Mucosa of descending colon (tissue), 3 donors: ENCODE data around the gene ABCC9. TPM values are rescaled to one million over a fixed set of nuclear protein-coding genes. Genes with fewer than 3 reads are reported as not detected.
A peak's percentile ranks its signal among the peaks of the same experiment; 100 is the strongest.

Source experiments
- ATAC-seq: fragments of 200-7000 bp; cut with Tn5 transposase; one replicate; pipeline ENCODE4 v1.9.1; 2020; ENCODE audit warnings: mild to moderate bottlenecking, moderate library complexity
- DNase-seq, 3 donors: peaks; one replicate each; pipeline ENCODE4 v3.0.0-alpha.2; 2020
- H3K36me3 ChIP-seq: fragments of 200-600 bp; one replicate; pipeline ENCODE4 v1.8.0; 2021; ENCODE audit warnings: low read depth, mild to moderate bottlenecking
- H3K4me1 ChIP-seq: fragments of 200-600 bp; one replicate; pipeline ENCODE4 v1.8.0; 2021; ENCODE audit warnings: low read depth, mild to moderate bottlenecking
- H3K4me3 ChIP-seq: fragments of 200-600 bp; one replicate; pipeline ENCODE4 v1.8.0; 2021; ENCODE audit warnings: mild to moderate bottlenecking
- H3K9me3 ChIP-seq: fragments of 200-600 bp; one replicate; pipeline ENCODE4 v1.8.0; 2021; ENCODE audit warnings: mild to moderate bottlenecking
- intact Hi-C, 2 donors: fragments of 100-400 bp; cut with DNase I in 1 of 2; cut with micrococcal nuclease in 1 of 2; formaldehyde crosslinking; loops; one replicate each; pipeline versions ENCODE4 v1.11.0 to v1.11.1; 2022; cut with DNase I, micrococcal nuclease
- total RNA-seq, 3 donors: library from RNA; stranded (reverse); fragmentation: NEBNext Ultra II Directional in 2 of 3; extraction: Animal tissue kit (Norgen Biotek cat#: 25700) in 2 of 3; gene quantifications; one replicate each; pipeline versions ENCODE4 v1.2.1 to v1.2.4, GENCODE V29; 2021 to 2023
- TF ChIP-seq, protein P1 (sequence below): fragments of 200-600 bp; IDR thresholded peaks from one replicate; pipeline ENCODE4 v1.8.0; 2022; ENCODE audit warnings: antibody characterized with exemption, mild to moderate bottlenecking
- donor health status: DM: no; HTN: no; CAD: no; lungs with moderate emphysema.
- donor health status: DM: no; HTN: no; CAD: no.
- donor health status: DM: no; HTN: yes; CAD: no.

ABCC9 gene
- total RNA-seq, 3 donors from 2014 or later = 0.67 to 60.6 (median 7.3) TPM

DNA sequence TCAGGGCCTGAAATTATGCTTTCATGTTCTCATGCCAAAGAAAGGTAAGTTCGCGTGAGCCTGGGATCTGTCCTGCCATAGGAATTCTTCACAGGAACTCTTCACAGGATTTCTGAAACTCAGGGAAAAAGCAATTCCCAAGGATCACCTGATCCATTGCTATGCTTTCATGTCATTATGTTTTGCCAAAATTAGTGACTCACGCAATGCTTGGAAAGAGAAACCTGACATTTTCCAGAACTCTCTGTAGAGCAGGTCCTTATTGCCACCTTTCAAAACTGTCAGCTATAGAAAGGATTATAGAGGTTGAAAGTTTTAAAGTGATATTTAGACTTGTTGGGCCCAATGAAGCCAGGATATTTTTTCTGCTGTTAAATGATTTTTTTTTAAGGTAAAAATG, 160.4 kb downstream of the ABCC9 start:
- TF ChIP-seq, protein P1, sequence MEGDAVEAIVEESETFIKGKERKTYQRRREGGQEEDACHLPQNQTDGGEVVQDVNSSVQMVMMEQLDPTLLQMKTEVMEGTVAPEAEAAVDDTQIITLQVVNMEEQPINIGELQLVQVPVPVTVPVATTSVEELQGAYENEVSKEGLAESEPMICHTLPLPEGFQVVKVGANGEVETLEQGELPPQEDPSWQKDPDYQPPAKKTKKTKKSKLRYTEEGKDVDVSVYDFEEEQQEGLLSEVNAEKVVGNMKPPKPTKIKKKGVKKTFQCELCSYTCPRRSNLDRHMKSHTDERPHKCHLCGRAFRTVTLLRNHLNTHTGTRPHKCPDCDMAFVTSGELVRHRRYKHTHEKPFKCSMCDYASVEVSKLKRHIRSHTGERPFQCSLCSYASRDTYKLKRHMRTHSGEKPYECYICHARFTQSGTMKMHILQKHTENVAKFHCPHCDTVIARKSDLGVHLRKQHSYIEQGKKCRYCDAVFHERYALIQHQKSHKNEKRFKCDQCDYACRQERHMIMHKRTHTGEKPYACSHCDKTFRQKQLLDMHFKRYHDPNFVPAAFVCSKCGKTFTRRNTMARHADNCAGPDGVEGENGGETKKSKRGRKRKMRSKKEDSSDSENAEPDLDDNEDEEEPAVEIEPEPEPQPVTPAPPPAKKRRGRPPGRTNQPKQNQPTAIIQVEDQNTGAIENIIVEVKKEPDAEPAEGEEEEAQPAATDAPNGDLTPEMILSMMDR = no peak
- no peak overlapping the region for H3K4me3 ChIP-seq
- intact Hi-C loops = no loop called here
- ATAC-seq = no peak
- H3K4me1 ChIP-seq = no peaks in the 10 kb centered on the region
- no peaks in the 10 kb centered on the region for H3K36me3 ChIP-seq
- no peaks in the 10 kb centered on the region for H3K9me3 ChIP-seq
- DNase-seq = no peak

GRCh38 chr12:21776175-21776574, 165.1 kb downstream of the ABCC9 start:
- ATAC-seq (no peak), DNase-seq (no peak)

GRCh38 chr12:21775133-21775820, 165.9 kb downstream of the ABCC9 start:
- Histone ChIP-seq H3K4me3 (no peak overlapping the region), H3K4me1 (peaks cover 4% of the 10 kb centered on the region), H3K9me3 (no peaks in the 10 kb centered on the region), H3K36me3 (no peaks in the 10 kb centered on the region)
- intact Hi-C loops = no loop called here
- no peak for ATAC-seq
- no peak for DNase-seq
- TF ChIP-seq, protein P1 = no peak

More at GRCh38 chr12:21776175-21776574, 165.1 kb downstream of the ABCC9 start:
- TF ChIP-seq, protein P1 = no peak
- intact Hi-C loops = no loop called here
- H3K4me1 ChIP-seq = peaks cover 4% of the 10 kb centered on the region
- no peaks in the 10 kb centered on the region for H3K36me3 ChIP-seq
- H3K4me3 ChIP-seq = no peak overlapping the region
- no peaks in the 10 kb centered on the region for H3K9me3 ChIP-seq

GRCh38 chr12:21774358-21775132, 166.7 kb downstream of the ABCC9 start, which contains the start of gene KCNJ8:
Gene KCNJ8, minus strand, starts transcription at chr12:21774706. Its CDS starts 1,090 bp downstream, at chr12:21773616.
- TF ChIP-seq, protein P1 = no peak
- H3K9me3 ChIP-seq = no peaks in the 10 kb centered on the region
- peaks cover 4% of the 10 kb centered on the region for H3K4me1 ChIP-seq
- no peaks in the 10 kb centered on the region for H3K36me3 ChIP-seq
- DNase-seq (peak; percentile 19 to 61 (median 37)), ATAC-seq (peak; percentile 53)
- intact Hi-C loops = no loop called here
- no peak within 1 kb of the TSS for H3K4me3 ChIP-seq

GRCh38 chr12:21773806-21774205, 167.4 kb downstream of the ABCC9 start:
- Histone ChIP-seq H3K36me3 (no peaks in the 10 kb centered on the region), H3K4me3 (no peak overlapping the region), H3K9me3 (no peaks in the 10 kb centered on the region), H3K4me1 (peaks cover 4% of the 10 kb centered on the region)
- ATAC-seq (no peak), DNase-seq (no peak)
- TF ChIP-seq, protein P1 = no peak
- intact Hi-C loops = no loop called here
